ENCODE measurements around the gene PRM1. TPM values are rescaled to one million over a fixed set of nuclear protein-coding genes. Genes with fewer than 3 reads are reported as not detected.

Gene PRM1
- total and polyA plus RNA-seq, 2 of the 8 experiments (the other 6 are each of a cell fraction or from before 2014, with no cell fraction given) = 0.54 to 0.82 TPM

GRCh38 chr16:11315510-11315909 is 34.4 kb upstream of the PRM1 start (continued):
- TF ChIP-seq CHD7 (IDR thresholded peaks at IDR 0.05; ENCODE audit: insufficient replicate concordance, low read length) (no peak), SP1 (IDR thresholded peaks at IDR 0.05; ENCODE audit: low read depth, low read length) (peak; percentile 83; the same call in 1 of the 2 replicates), TAF7 (optimal IDR thresholded peaks at IDR 0.05; ENCODE audit: borderline replicate concordance, low read depth, low read length) (no peak), E2F6 (IDR thresholded peaks at IDR 0.05) (peak; percentile 48), CEBPB (IDR thresholded peaks at IDR 0.05; ENCODE audit: low read depth, low read length) (no peak), CBX8 (IDR thresholded peaks at IDR 0.05; ENCODE audit: borderline replicate concordance, low read depth, low read length) (no peak), ASH2L (IDR thresholded peaks at IDR 0.05; ENCODE audit: low read length) (peak; percentile 27), CTBP2 (IDR thresholded peaks at IDR 0.05; ENCODE audit: borderline replicate concordance, insufficient read depth, insufficient read length, low read length) (peak; percentile 96)

Measured in H1 (cell line).